H1 (cell line): ENCODE results near the gene SNTG2. TPM values are rescaled to one million over a fixed set of nuclear protein-coding genes. Genes with fewer than 3 reads are reported as not detected.

Source experiments
- CTCF ChIA-PET: fragments of 300-600 bp; sonication (Branson Sonifier 250); formaldehyde crosslinking; loops from one replicate; lab custom pipeline; 2021; ENCODE audit not compliant: partially characterized antibody; lab: Charles Lee
- POLR2A ChIA-PET: fragments of 300-600 bp; sonication (Branson Sonifier 250); formaldehyde crosslinking; loops from one replicate; lab custom pipeline; 2021; ENCODE audit warnings: inconsistent platforms; ENCODE audit not compliant: partially characterized antibody; lab: Charles Lee
- DNase-seq, 2 experiments: peaks; one replicate each; pipeline versions ENCODE4 v3.0.0 to v3.0.0-alpha.2; 2010 to 2022; ENCODE audit warnings: low spot score in 2 of 2, low read depth in 1 of 2, mixed read lengths in 1 of 2
- FAIRE-seq: peaks from 2 replicates; lab custom pipeline; 2011; peaks lifted over from hg19 to GRCh38; lab: Jason Lieb, UNC
- H2AFZ ChIP-seq: 2 replicates; pipeline ENCODE4 v1.8.1; 2012; ENCODE audit warnings: low read length, inconsistent platforms
- H2AK5ac ChIP-seq: 2 replicates; pipeline ENCODE4 v1.6.1; 2013; ENCODE audit warnings: low read depth, low read length
- H2BK120ac ChIP-seq: replicated peaks from 2 replicates; pipeline ENCODE3; 2013; ENCODE audit warnings: low read depth, low read length, inconsistent platforms
- H2BK12ac ChIP-seq: 2 replicates; pipeline ENCODE4 v1.6.1; 2013; ENCODE audit warnings: low read depth, low read length
- H2BK15ac ChIP-seq: 2 replicates; pipeline ENCODE4 v1.6.1; 2013; ENCODE audit warnings: low read length
- H2BK20ac ChIP-seq: 2 replicates; pipeline ENCODE4 v1.6.1; 2013; ENCODE audit warnings: low read length
- H2BK5ac ChIP-seq: 2 replicates; pipeline ENCODE4 v1.6.1; 2013; ENCODE audit warnings: low read depth, low read length
- H3K14ac ChIP-seq: 2 replicates; pipeline ENCODE4 v1.6.1; 2013; ENCODE audit warnings: inconsistent platforms; ENCODE audit not compliant: insufficient read length
- H3K18ac ChIP-seq: 2 replicates; pipeline ENCODE4 v1.6.1; 2013; ENCODE audit warnings: low read length; ENCODE audit errors: extremely low read depth
- H3K23ac ChIP-seq: 2 replicates; pipeline ENCODE4 v1.6.1; 2013; ENCODE audit warnings: inconsistent platforms; ENCODE audit not compliant: insufficient read length
- H3K23me2 ChIP-seq: 2 replicates; pipeline ENCODE4 v1.6.1; 2013; ENCODE audit warnings: low read depth, low read length
- H3K27ac ChIP-seq: 2 replicates; pipeline ENCODE4 v1.6.1; 2011; ENCODE audit warnings: low read depth, low read length, inconsistent platforms
- H3K27me3 ChIP-seq, 4 experiments: replicated peaks in 1 of 4; 1 replicate in 1 of 4; 2 replicates in 3 of 4; pipeline versions ENCODE4 v1.6.1 to v1.8.1; 2011 to 2013; ENCODE audit warnings: low read length in 3 of 4, mild to moderate bottlenecking in 3 of 4, inconsistent platforms in 2 of 4, mixed read lengths in 2 of 4, moderate library complexity in 1 of 4; ENCODE audit not compliant: control insufficient read depth in 3 of 4, insufficient read depth in 3 of 4; ENCODE audit errors: extremely low read depth in 1 of 4
- H3K36me3 ChIP-seq, 4 experiments: 2 replicates each; pipeline versions ENCODE4 v1.6.1 to v1.8.1; 2011 to 2013; ENCODE audit warnings: mild to moderate bottlenecking in 4 of 4, low read length in 3 of 4, moderate library complexity in 2 of 4, control low read depth in 1 of 4, inconsistent platforms in 1 of 4; ENCODE audit not compliant: insufficient read depth in 4 of 4, control insufficient read depth in 2 of 4
- H3K4ac ChIP-seq: replicated peaks from 2 replicates; pipeline ENCODE3; 2013; ENCODE audit warnings: low read length, low read depth, mixed read lengths, inconsistent platforms; ENCODE audit not compliant: insufficient read length
- H3K4me1 ChIP-seq, 4 experiments: replicated peaks in 1 of 4; 1 replicate in 1 of 4; 2 replicates in 3 of 4; pipeline versions ENCODE4 v1.6.1 to v1.8.1; 2011 to 2013; ENCODE audit warnings: low read length in 3 of 4, inconsistent platforms in 2 of 4, mixed read lengths in 1 of 4; ENCODE audit not compliant: insufficient read depth in 4 of 4, control insufficient read depth in 3 of 4
- H3K4me2 ChIP-seq, 2 experiments: 2 replicates each; pipeline versions ENCODE4 v1.6.1 to v1.8.1; 2011 to 2013; ENCODE audit warnings: low read depth in 2 of 2, low read length in 2 of 2, control low read depth in 1 of 2, inconsistent platforms in 1 of 2, mild to moderate bottlenecking in 1 of 2; ENCODE audit not compliant: insufficient read depth in 1 of 2
- H3K4me3 ChIP-seq, 4 experiments: fragments of 200-600, 300-600 bp in 1 of 4; sonication (generic), shearing (Covaris generic), sonication (Bioruptor Twin) in 1 of 4; 2 replicates each; pipeline versions ENCODE4 v1.5.1 to v1.8.1; 2011 to 2016; ENCODE audit warnings: low read length in 4 of 4, low read depth in 3 of 4, control low read depth in 2 of 4, inconsistent platforms in 2 of 4, mild to moderate bottlenecking in 2 of 4, mixed read lengths in 1 of 4, moderate library complexity in 1 of 4; ENCODE audit not compliant: insufficient read depth in 2 of 4; ENCODE audit errors: extremely low read depth in 1 of 4
- H3K56ac ChIP-seq: replicated peaks from 2 replicates; pipeline ENCODE3; 2013; ENCODE audit warnings: low read depth, mild to moderate bottlenecking, mixed read lengths, low read length, inconsistent platforms; ENCODE audit not compliant: insufficient read length
- H3K79me1 ChIP-seq: 2 replicates; pipeline ENCODE4 v1.6.1; 2013; ENCODE audit warnings: low read depth, low read length, control low read depth
- H3K79me2 ChIP-seq, 2 experiments: 2 replicates each; pipeline versions ENCODE4 v1.6.1 to v1.8.1; 2012 to 2013; ENCODE audit warnings: low read length in 2 of 2, mild to moderate bottlenecking in 2 of 2, inconsistent platforms in 1 of 2; ENCODE audit not compliant: insufficient read depth in 2 of 2, control insufficient read depth in 1 of 2
- H3K9ac ChIP-seq, 4 experiments: replicated peaks in 1 of 4; 1 replicate in 1 of 4; 2 replicates in 3 of 4; pipeline versions ENCODE4 v1.6.1 to v1.8.1; 2011 to 2013; ENCODE audit warnings: low read depth in 3 of 4, low read length in 3 of 4, control low read depth in 2 of 4, mild to moderate bottlenecking in 2 of 4, moderate library complexity in 2 of 4, inconsistent platforms in 1 of 4; ENCODE audit errors: extremely low read depth in 1 of 4
- H3K9me3 ChIP-seq, 2 experiments: 2 replicates each; pipeline versions ENCODE4 v1.6.1 to v1.8.1; 2012 to 2013; ENCODE audit warnings: mild to moderate bottlenecking in 2 of 2, moderate library complexity in 2 of 2, control low read depth in 1 of 2, inconsistent platforms in 1 of 2, low read depth in 1 of 2, low read length in 1 of 2, mixed read lengths in 1 of 2; ENCODE audit not compliant: insufficient read depth in 2 of 2
- H4K20me1 ChIP-seq, 2 experiments: replicated peaks in 1 of 2; 2 replicates each; pipeline versions ENCODE3 to v1.8.1; 2011 to 2013; ENCODE audit warnings: inconsistent platforms in 2 of 2, low read length in 2 of 2, mild to moderate bottlenecking in 1 of 2; ENCODE audit not compliant: insufficient read depth in 2 of 2, control insufficient read depth in 1 of 2
- H4K5ac ChIP-seq: 2 replicates; pipeline ENCODE4 v1.6.1; 2013; ENCODE audit warnings: low read length, low read depth, mixed read lengths, inconsistent platforms; ENCODE audit not compliant: insufficient read length
- H4K8ac ChIP-seq: 2 replicates; pipeline ENCODE4 v1.8.0; 2013; ENCODE audit warnings: mild to moderate bottlenecking, moderate library complexity, low read length, inconsistent platforms; ENCODE audit not compliant: insufficient read depth; ENCODE audit errors: extremely low read depth
- H4K91ac ChIP-seq: replicated peaks from 2 replicates; pipeline ENCODE3; 2013; ENCODE audit warnings: low read length, mixed read lengths, inconsistent platforms; ENCODE audit not compliant: insufficient read length
- BCL11A ChIP-seq, 2 experiments: IDR thresholded peaks; one replicate each; pipeline ENCODE4 v1.6.1; 2011; ENCODE audit warnings: low read depth in 2 of 2, low read length in 2 of 2, mild to moderate bottlenecking in 2 of 2
- CBX8 ChIP-seq: fragments of 300-800, 300-1000 bp; sonication (generic); IDR thresholded peaks from 2 replicates; pipeline ENCODE4 v1.7.1; 2016; ENCODE audit warnings: low read depth, low read length, borderline replicate concordance
- CTBP2 ChIP-seq: IDR thresholded peaks from 2 replicates; pipeline ENCODE4 v1.7.0; 2011; ENCODE audit warnings: borderline replicate concordance, mild to moderate bottlenecking, moderate library complexity, mixed read lengths, low read length; ENCODE audit not compliant: insufficient read depth, insufficient read length
- E2F6 ChIP-seq: IDR thresholded peaks from 2 replicates; pipeline ENCODE4 v1.6.1; 2012; ENCODE audit warnings: inconsistent platforms
- EP300 ChIP-seq, 2 experiments: IDR thresholded peaks; 1 replicate in 1 of 2; 2 replicates in 1 of 2; pipeline ENCODE4 v1.6.1; 2011 to 2012; ENCODE audit warnings: low read depth in 2 of 2, low read length in 2 of 2, mild to moderate bottlenecking in 2 of 2, borderline replicate concordance in 1 of 2, inconsistent platforms in 1 of 2, moderate library complexity in 1 of 2
- HDAC2 ChIP-seq, 2 experiments: fragments of 300-600 bp in 1 of 2; sonication (generic) in 1 of 2; IDR thresholded peaks; 2 replicates each; pipeline ENCODE4 v1.6.1; 2011 to 2012; ENCODE audit warnings: low read depth in 2 of 2, low read length in 2 of 2, mild to moderate bottlenecking in 2 of 2, moderate library complexity in 2 of 2, borderline replicate concordance in 1 of 2, inconsistent platforms in 1 of 2
- KDM5A ChIP-seq: fragments of 200-600 bp; IDR thresholded peaks from 2 replicates; pipeline ENCODE4 v1.7.1; 2012; ENCODE audit warnings: mild to moderate bottlenecking, low read length, inconsistent platforms, mixed read lengths
- SIX5 ChIP-seq: IDR thresholded peaks from 2 replicates; pipeline ENCODE4 v1.6.1; 2011; ENCODE audit warnings: mild to moderate bottlenecking, low read depth, low read length
- SP1 ChIP-seq: IDR thresholded peaks from 2 replicates; pipeline ENCODE4 v1.6.1; 2011; ENCODE audit warnings: low read depth, low read length
- TAF7 ChIP-seq: optimal IDR thresholded peaks from 2 replicates; pipeline ENCODE3; 2011; ENCODE audit warnings: low read depth, mild to moderate bottlenecking, inconsistent platforms, low read length, moderate library complexity, borderline replicate concordance
- WGBS, 2 experiments: shearing (Covaris generic) in 1 of 2; methylation state at CpG; one replicate each; pipeline versions ENCODE4 v1.1.6 to v1.1.7; 2013 to 2015; ENCODE audit warnings: low lambda C conversion rate in 2 of 2, mixed read lengths in 2 of 2, inconsistent platforms in 1 of 2, low coverage in 1 of 2, missing lambda C conversion rate in 1 of 2; ENCODE audit not compliant: insufficient replicate concordance in 2 of 2, insufficient coverage in 1 of 2, insufficient read length in 1 of 2; ENCODE audit errors: extremely low coverage in 1 of 2, missing lambda C conversion rate in 1 of 2; 5-methylcytosine and 5-hydroxymethylcytosine counted together
- polyA plus RNA-seq, 7 experiments: library from polyadenylated mRNA; depleted of rRNA in 3 of 7; stranded (reverse) in 5 of 7; unstranded in 2 of 7; fragments of >200 nt in 5 of 7; fragments of 200-250 nt in 2 of 7; gene quantifications; 1 replicate in 5 of 7; 2 replicates in 1 of 7; 4 replicates in 1 of 7; pipeline versions ENCODE4 v1.2.1 to v1.2.3, GENCODE V29; 2011 to 2013; ENCODE audit warnings: missing spikeins in 2 of 7, mixed read lengths in 2 of 7
- total RNA-seq: library from RNA; stranded (reverse); fragmentation: NEBNext Ultra II Directional; extraction: Animal tissue kit (Norgen Biotek cat#: 25700); gene quantifications from 2 replicates; pipeline ENCODE4 v1.2.1, GENCODE V29; 2021

The SNTG2 gene
- total and polyA plus RNA-seq, 2 of the 8 experiments (the other 6 are each of a cell fraction or from before 2014, with no cell fraction given): 6.6 to 18.1 TPM

- H3K4me1 ChIP-seq: peaks cover 0 to 3% (median under 1%) of the 10 kb centered on the region in 4 experiments; a peak in 1 of 7 replicates
- TF ChIP-seq CTBP2: no peak
- no peak for TF ChIP-seq E2F6
- no peak for TF ChIP-seq CBX8
- no peak for TF ChIP-seq TAF7
- TF ChIP-seq SP1: no peak
- TF ChIP-seq BCL11A (IDR thresholded peaks at IDR 0.05; ENCODE audit: low read depth in 2 of 2, low read length in 2 of 2): no peak
- no peak for TF ChIP-seq SIX5
- no peak for TF ChIP-seq KDM5A
- TF ChIP-seq EP300 (IDR thresholded peaks at IDR 0.05; ENCODE audit: borderline replicate concordance in 1 of 2, low read depth in 2 of 2, low read length in 2 of 2): no peak
- TF ChIP-seq HDAC2 (IDR thresholded peaks at IDR 0.05; ENCODE audit: borderline replicate concordance in 1 of 2, low read depth in 2 of 2, low read length in 2 of 2): no peak
- TF ChIP-seq, all 59 proteins: peak for 0
- H3K56ac ChIP-seq: no peak overlapping the region
These were observed 417.0 kb downstream of the SNTG2 start for GRCh38 chr2:1367601-1368000.

More at GRCh38 chr2:1367601-1368000, 417.0 kb downstream of the SNTG2 start:
- no peak overlapping the region for H3K23ac ChIP-seq
- DNase-seq (no peak), FAIRE-seq (no peak)
- no peak overlapping the region for H3K4me3 ChIP-seq
- H3K18ac ChIP-seq: no peak overlapping the region
- no peak overlapping the region for H3K14ac ChIP-seq
- no peak overlapping the region for H4K5ac ChIP-seq
- no peak overlapping the region for H3K27ac ChIP-seq
- no peak overlapping the region for H4K91ac ChIP-seq
- no peak overlapping the region for H3K4ac ChIP-seq
- no peak overlapping the region for H3K9ac ChIP-seq
- no peaks in the 10 kb centered on the region for H3K23me2 ChIP-seq
- H2BK12ac ChIP-seq: no peak overlapping the region
- H2AK5ac ChIP-seq: no peak overlapping the region
- H3K79me2 ChIP-seq: no peaks in the 10 kb centered on the region
- no peak overlapping the region for H2BK20ac ChIP-seq
- H3K79me1 ChIP-seq: no peaks in the 10 kb centered on the region
- POLR2A ChIA-PET: no interaction called here
- no peak overlapping the region for H2BK15ac ChIP-seq
- 81% methylated on average over 9 of the region's 9 CpGs; no CpG with 5 or more reads in 1 of the 2 experiments for WGBS, 2 experiments
- no peaks in the 10 kb centered on the region for H3K36me3 ChIP-seq
- H4K8ac ChIP-seq: no peak overlapping the region
- CTCF ChIA-PET: no interaction called here
- H2BK120ac ChIP-seq: no peak overlapping the region
- H2AFZ ChIP-seq: no peak overlapping the region
- H3K4me2 ChIP-seq: no peak overlapping the region
- H3K27me3 ChIP-seq: no peaks in the 10 kb centered on the region
- H4K20me1 ChIP-seq: no peaks in the 10 kb centered on the region
- H3K9me3 ChIP-seq: no peaks in the 10 kb centered on the region
- no peak overlapping the region for H2BK5ac ChIP-seq
